Thoracic aorta (tissue), 2 donors: ENCODE measurements around the gene MXRA8. TPM values are rescaled to one million over a fixed set of nuclear protein-coding genes. Genes with fewer than 3 reads are reported as not detected.

Experiments used
- ATAC-seq: fragments of 150-250 bp; one replicate; pipeline ENCODE4 v1.8.0; 2017; ENCODE audit warnings: low read depth; ENCODE audit not compliant: insufficient number of reproducible peaks, low FRiP score
- DNase-seq: peaks from one replicate; pipeline ENCODE4 v3.0.0-alpha.2; 2020; ENCODE audit warnings: low spot score
- H3K27ac ChIP-seq, 2 donors: fragments of 200-600 bp; sonication (generic); 1 replicate in 1 of 2; 2 replicates in 1 of 2; pipeline ENCODE4 v1.5.1; 2016; ENCODE audit warnings: mild to moderate bottlenecking in 2 of 2, moderate library complexity in 2 of 2
- H3K27me3 ChIP-seq: fragments of 200-600 bp; sonication (generic); replicated peaks from 2 replicates; pipeline ENCODE4 v1.6.0; 2016; ENCODE audit warnings: mild to moderate bottlenecking; ENCODE audit not compliant: insufficient read depth
- H3K36me3 ChIP-seq: fragments of 200-600 bp; sonication (generic); one replicate; pipeline ENCODE4 v1.5.1; 2016
- H3K4me1 ChIP-seq, 2 donors: fragments of 200-600 bp; sonication (generic); 1 replicate in 1 of 2; 2 replicates in 1 of 2; pipeline versions ENCODE4 v1.5.1 to v1.6.0; 2016; ENCODE audit warnings: low read depth in 2 of 2, mild to moderate bottlenecking in 1 of 2; ENCODE audit not compliant: control insufficient read depth in 1 of 2
- H3K4me3 ChIP-seq: fragments of 200-600 bp; sonication (generic); 2 replicates; pipeline ENCODE4 v1.5.1; 2016; ENCODE audit warnings: mild to moderate bottlenecking
- H3K9me3 ChIP-seq: fragments of 200-600 bp; sonication (generic); 2 replicates; pipeline ENCODE4 v1.5.1; 2016
- CTCF ChIP-seq: fragments of 200-600 bp; sonication (generic); IDR thresholded peaks from one replicate; pipeline ENCODE4 v1.5.1; 2019; ENCODE audit warnings: antibody characterized with exemption
- total RNA-seq, 2 donors: library from RNA; depleted of rRNA; stranded (reverse); fragments of >200 nt; gene quantifications; one replicate each; pipeline versions ENCODE4 v1.1.0 to v1.2.3, GENCODE V29; 2016

Gene MXRA8
- total RNA-seq, 2 donors from 2014 or later = 239 to 326 TPM

GRCh38 chr1:1351511-1352427 lies 6.6 kb downstream of the MXRA8 start:
- H3K27ac ChIP-seq = peak overlapping the region; percentile 66
- H3K4me1 ChIP-seq = peaks cover 24 to 63% of the 10 kb centered on the region in 2 donors
- no peaks in the 10 kb centered on the region for H3K27me3 ChIP-seq
- H3K36me3 ChIP-seq = peaks cover 12% of the 10 kb centered on the region
- no peaks in the 10 kb centered on the region for H3K9me3 ChIP-seq
- no peak for TF ChIP-seq CTCF
- DNase-seq (no peak), ATAC-seq (no peak)
- no peak overlapping the region for H3K4me3 ChIP-seq

DNA sequence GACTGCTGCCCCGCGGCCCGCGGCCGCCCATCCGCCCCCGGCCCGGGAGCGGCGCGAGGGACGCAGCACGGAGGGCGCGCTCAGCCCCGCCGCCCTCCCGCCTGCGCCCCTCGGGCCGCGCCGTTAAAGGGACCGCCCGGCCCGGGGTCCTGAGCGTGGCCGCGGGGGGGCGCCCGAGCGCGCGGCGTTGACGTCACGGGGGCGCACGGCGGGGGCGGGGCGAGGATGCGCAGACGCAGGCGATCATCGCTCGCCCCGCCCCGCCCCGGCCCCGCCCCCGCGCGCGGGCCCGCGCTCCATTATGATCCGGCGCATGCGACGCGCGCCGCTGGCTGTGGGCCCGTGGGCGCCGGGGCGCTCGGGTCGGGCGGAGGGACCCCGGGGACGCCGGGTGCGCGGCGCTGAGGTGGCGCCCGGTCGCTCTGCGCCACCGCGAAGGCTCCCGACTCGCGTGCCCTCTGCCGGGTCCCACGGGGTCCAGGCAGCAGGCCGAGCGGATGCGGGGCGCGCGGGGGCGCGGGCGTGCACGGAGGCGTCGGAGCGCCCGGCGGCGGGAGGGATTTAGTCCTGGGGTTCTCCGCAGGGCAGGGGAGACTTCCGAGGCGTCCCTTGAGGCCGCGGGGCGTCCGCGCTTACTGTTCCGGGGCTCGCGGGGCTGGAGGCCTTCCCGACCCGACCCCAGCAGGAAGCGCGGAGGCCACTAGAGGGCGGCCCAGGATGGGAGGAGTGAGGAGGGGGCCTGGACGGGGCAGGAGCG lies 8.9 kb downstream of the MXRA8 start, which contains the start of gene DVL1:
Gene DVL1 (minus strand): TSS at position 163 of the 757 bp plus-strand sequence. CDS start 353 bp downstream, outside the sequence.
- DNase-seq = no peak
- TF ChIP-seq CTCF = peak; percentile 48

DNA sequence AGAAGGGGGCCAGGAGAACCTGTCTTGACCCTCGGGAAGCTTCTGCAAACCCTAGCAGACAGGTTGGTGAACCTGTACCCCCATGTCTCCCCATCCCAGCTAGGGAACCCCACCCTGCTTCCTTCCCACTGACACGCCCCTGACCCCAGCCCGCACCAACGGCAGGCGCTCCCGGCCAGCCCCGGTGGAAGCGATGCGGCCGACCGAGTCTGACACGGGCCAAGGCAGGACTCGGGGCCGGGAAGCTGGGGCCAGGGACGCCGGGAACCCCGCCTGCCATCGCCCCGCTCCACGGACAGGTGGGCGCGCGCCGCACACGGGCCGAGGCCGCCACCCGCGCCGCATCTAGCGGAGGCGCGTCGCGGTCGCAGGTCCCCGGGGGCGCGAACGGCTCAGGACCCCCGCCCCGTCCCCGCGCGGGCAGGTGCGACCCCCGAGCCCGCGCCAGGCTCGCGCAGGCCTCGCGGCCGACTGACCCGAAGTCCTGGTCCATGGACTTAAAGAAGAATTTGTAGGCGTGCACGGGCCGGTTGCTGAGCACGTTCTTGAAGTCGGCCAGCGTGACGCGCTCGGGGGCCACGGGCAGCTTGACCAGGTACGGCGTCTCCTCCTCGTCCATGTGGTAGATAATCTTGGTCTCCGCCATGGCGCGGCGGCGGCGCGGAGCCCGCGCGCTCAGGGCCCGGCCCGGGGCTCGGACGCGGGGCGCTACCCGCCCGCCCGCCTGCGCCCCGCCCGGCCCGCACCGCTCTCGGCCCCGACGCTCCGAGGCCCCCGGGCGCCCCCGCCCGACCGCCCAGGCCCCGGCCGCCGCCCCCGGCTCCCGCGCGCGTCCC lies 9.7 kb downstream of the MXRA8 start:
- peak overlapping the region; percentile 79 for H3K4me3 ChIP-seq
- TF ChIP-seq CTCF = no peak
- H3K36me3 ChIP-seq = peaks cover 3% of the 10 kb centered on the region
- peaks cover 28 to 69% of the 10 kb centered on the region in 2 donors for H3K4me1 ChIP-seq
- DNase-seq = no peak
- peak; percentile 16 for ATAC-seq
- H3K27ac ChIP-seq = peak overlapping the region in 1 of 2 donors; percentile 20
- H3K9me3 ChIP-seq = no peaks in the 10 kb centered on the region
- H3K27me3 ChIP-seq = no peaks in the 10 kb centered on the region

More for the DNA sequence above, 8.9 kb downstream of the MXRA8 start, which contains the start of gene DVL1:
- Histone ChIP-seq H3K4me3 (peak within 1 kb of the TSS; percentile 91), H3K27me3 (no peaks in the 10 kb centered on the region), H3K9me3 (no peaks in the 10 kb centered on the region), H3K4me1 (peaks cover 28 to 76% of the 10 kb centered on the region in 2 donors), H3K27ac (peak within 1 kb of the TSS; percentile 71 to 81), H3K36me3 (peaks cover 11% of the 10 kb centered on the region)
- peak; percentile 83 for ATAC-seq

DNA sequence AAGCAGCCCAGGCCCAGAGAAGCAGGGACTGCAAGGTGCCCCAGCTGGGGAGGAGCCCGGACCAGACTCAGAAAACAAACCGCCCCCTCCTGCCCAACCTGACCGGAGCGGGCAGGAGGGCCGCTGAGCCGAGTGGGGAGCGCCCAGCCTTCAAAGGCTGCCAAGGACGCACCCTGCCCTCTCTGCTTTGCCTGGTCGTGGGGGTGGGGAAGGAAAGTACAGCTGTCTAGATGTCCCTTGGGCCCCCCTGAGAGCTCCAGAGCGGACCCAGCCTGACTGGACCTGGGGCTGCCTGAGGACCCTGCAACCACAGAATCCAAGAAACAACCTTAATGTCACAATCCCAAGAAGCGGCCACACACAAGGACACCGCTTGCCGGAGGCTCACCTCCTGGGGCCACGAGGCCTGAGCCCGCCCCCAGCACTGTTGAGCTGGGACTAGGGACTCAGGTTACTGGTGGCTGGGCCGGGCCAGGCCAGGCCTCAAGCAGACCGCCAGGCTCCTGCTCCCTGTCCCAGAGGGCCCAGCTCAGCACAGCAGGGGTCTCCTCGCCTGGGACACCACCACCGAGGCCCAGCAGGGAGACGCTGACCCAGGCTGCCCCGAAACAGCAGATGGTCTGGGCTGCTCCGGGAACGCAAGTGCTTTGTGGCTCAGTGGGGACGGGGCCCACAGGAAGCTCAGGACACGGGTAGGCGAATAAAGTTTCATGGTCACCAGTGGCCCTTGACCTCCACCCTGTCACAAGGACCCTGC lies 10.5 kb downstream of the MXRA8 start:
- Histone ChIP-seq H3K36me3 (no peaks in the 10 kb centered on the region), H3K27me3 (no peaks in the 10 kb centered on the region), H3K4me1 (peaks cover 28 to 61% of the 10 kb centered on the region in 2 donors), H3K27ac (peak overlapping the region in 1 of 2 donors; percentile 20), H3K9me3 (no peaks in the 10 kb centered on the region), H3K4me3 (peak overlapping the region; percentile 79)
- ATAC-seq (no peak), DNase-seq (no peak)
- no peak for TF ChIP-seq CTCF
